Measurements from ENCODE around the gene BICRAL. TPM values are rescaled to one million over a fixed set of nuclear protein-coding genes. Genes with fewer than 3 reads are reported as not detected.

The BICRAL gene
- total and polyA plus RNA-seq, 2 experiments from 2014 or later = 2.5 to 5.4 TPM

DNA sequence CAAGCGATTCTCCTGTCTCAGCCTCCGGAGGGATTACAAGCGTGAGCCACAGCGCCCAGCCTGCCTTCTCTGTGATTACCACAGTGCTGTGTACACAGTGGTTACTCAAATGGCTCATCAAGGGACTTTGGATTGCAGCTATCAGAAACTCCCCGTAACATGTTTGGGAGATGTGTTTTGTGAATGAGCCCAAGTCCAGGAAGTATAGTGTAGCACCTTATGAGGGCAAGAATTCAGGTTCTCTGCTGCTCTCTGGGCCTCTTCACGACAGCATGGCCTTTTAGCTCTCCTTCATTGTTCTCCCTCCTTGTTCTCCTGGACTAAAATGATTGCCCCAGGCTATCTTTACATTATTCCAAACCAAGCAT, 63.5 kb downstream of the BICRAL start:
- Histone ChIP-seq H3K4me1 (ENCODE audit: insufficient read depth) (0 out of 2 replicates have a peak, but pooled peaks cover 4% of the 10 kb centered on the region), H4K20me1 (ENCODE audit: insufficient read depth) (no peaks in the 10 kb centered on the region)
- 92% methylated on average over 6 of the region's 6 CpGs for WGBS, 2 experiments (ENCODE audit: low coverage in 1 of 2, low lambda C conversion rate in 2 of 2, missing lambda C conversion rate in 2 of 2)

DNA sequence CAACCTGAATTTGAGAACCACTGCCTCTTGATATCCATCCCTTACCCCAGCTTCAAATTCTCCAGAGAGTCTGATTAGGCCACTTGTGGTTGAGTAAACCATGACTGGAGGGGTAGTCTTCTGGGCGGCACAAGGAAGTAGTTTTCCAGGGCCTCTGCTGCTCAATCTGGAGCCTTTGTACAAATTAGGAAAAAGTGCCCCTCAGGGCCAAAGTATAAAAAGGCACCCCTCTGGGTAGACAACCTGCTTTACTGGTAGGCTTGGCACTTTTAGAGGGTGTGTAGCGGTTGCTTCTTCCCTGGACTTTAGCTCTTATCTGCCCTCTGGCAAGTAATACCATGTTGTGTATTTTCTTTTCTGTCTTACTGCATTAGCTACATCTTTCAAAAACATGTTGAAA, 64.7 kb downstream of the BICRAL start:
- Histone ChIP-seq H3K9me2 (ENCODE audit: insufficient read depth) (no peaks in the 10 kb centered on the region), H4K20me1 (ENCODE audit: insufficient read depth) (no peaks in the 10 kb centered on the region), H3F3A (ENCODE audit: insufficient read depth) (no peaks in the 10 kb centered on the region), H3K79me2 (ENCODE audit: insufficient read depth) (no peaks in the 10 kb centered on the region), H3K4me1 (ENCODE audit: insufficient read depth) (0 out of 2 replicates have a peak, but pooled peaks cover 4% of the 10 kb centered on the region), H3K4me2 (ENCODE audit: unreplicated experiment) (no peak overlapping the region), H3K27ac (no peak overlapping the region), H3K27me3 (replicated peaks; ENCODE audit: insufficient read depth) (no peaks in the 10 kb centered on the region), H3K9me3 (ENCODE audit: low read depth) (no peaks in the 10 kb centered on the region), H3K9ac (no peak overlapping the region), H3K36me3 (ENCODE audit: low read depth) (no peaks in the 10 kb centered on the region), H2AFZ (no peak overlapping the region), H3K4me3 (no peak overlapping the region)
- in situ Hi-C loops (cut with MboI) = no loop called here
- 100% methylated on average over 2 of the region's 2 CpGs for WGBS, 2 experiments (ENCODE audit: low coverage in 1 of 2, low lambda C conversion rate in 2 of 2, missing lambda C conversion rate in 2 of 2)
- no peak for DNase-seq
- TF ChIP-seq EZH2phosphoT487 (IDR thresholded peaks at IDR 0.05; ENCODE audit: insufficient read depth, low read depth) = no peak
- TF ChIP-seq EZH2 (IDR thresholded peaks at IDR 0.05; ENCODE audit: insufficient read depth, poor library complexity, severe bottlenecking) = no peak

More for the DNA sequence above, 63.5 kb downstream of the BICRAL start:
- Histone ChIP-seq H3K9ac (no peak overlapping the region), H3K79me2 (ENCODE audit: insufficient read depth) (no peaks in the 10 kb centered on the region), H3K9me2 (ENCODE audit: insufficient read depth) (no peaks in the 10 kb centered on the region), H3K4me2 (ENCODE audit: unreplicated experiment) (no peak overlapping the region), H3K27me3 (replicated peaks; ENCODE audit: insufficient read depth) (no peaks in the 10 kb centered on the region), H2AFZ (no peak overlapping the region), H3K9me3 (ENCODE audit: low read depth) (no peaks in the 10 kb centered on the region), H3K27ac (no peak overlapping the region), H3F3A (ENCODE audit: insufficient read depth) (no peaks in the 10 kb centered on the region), H3K36me3 (ENCODE audit: low read depth) (no peaks in the 10 kb centered on the region), H3K4me3 (no peak overlapping the region)
- TF ChIP-seq EZH2phosphoT487 (IDR thresholded peaks at IDR 0.05; ENCODE audit: insufficient read depth, low read depth) (no peak), EZH2 (IDR thresholded peaks at IDR 0.05; ENCODE audit: insufficient read depth, poor library complexity, severe bottlenecking) (no peak)
- in situ Hi-C loops (cut with MboI) = no loop called here
- no peak for DNase-seq

DNA sequence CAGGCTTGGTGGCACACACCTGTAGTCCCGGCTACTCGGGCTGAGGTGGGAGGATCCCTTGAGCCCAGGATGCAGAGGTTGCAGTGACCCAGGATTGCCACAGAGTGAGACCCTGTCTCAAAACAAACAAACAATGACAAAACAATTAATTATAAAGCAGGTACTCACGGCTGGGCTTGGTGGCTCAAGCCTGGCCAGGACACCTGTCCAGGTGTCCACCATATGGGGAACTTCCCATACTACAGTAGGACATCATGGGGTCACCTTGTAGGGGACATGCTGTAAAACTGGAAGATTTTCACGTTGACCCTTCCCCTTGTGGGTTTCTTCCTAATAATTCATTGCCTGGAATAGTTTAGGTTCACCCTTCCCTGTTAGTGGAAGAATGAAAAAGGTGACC, 66.8 kb downstream of the BICRAL start:
- no peaks in the 10 kb centered on the region for H3F3A ChIP-seq (ENCODE audit: insufficient read depth)
- H3K27me3 ChIP-seq (replicated peaks; ENCODE audit: insufficient read depth) = no peaks in the 10 kb centered on the region
- 81 to 91% methylated on average over 4 of the region's 4 CpGs for WGBS, 2 experiments (ENCODE audit: low coverage in 1 of 2, low lambda C conversion rate in 2 of 2, missing lambda C conversion rate in 2 of 2)
- in situ Hi-C loops (cut with MboI) = no loop called here
- H3K4me2 ChIP-seq (ENCODE audit: unreplicated experiment) = no peak overlapping the region
- no peaks in the 10 kb centered on the region for H3K9me2 ChIP-seq (ENCODE audit: insufficient read depth)
- no peaks in the 10 kb centered on the region for H4K20me1 ChIP-seq (ENCODE audit: insufficient read depth)
- H3K4me3 ChIP-seq = no peak overlapping the region
- TF ChIP-seq EZH2phosphoT487 (IDR thresholded peaks at IDR 0.05; ENCODE audit: insufficient read depth, low read depth) (no peak), EZH2 (IDR thresholded peaks at IDR 0.05; ENCODE audit: insufficient read depth, poor library complexity, severe bottlenecking) (no peak)
- no peak for DNase-seq
- H3K79me2 ChIP-seq (ENCODE audit: insufficient read depth) = no peaks in the 10 kb centered on the region
- H3K27ac ChIP-seq = no peak overlapping the region
- no peak overlapping the region for H3K9ac ChIP-seq
- 0 out of 2 replicates have a peak, but pooled peaks cover 4% of the 10 kb centered on the region for H3K36me3 ChIP-seq (ENCODE audit: low read depth)
- H2AFZ ChIP-seq = no peak overlapping the region
- 0 out of 2 replicates have a peak, but pooled peaks cover 4% of the 10 kb centered on the region for H3K4me1 ChIP-seq (ENCODE audit: insufficient read depth)
- H3K9me3 ChIP-seq (ENCODE audit: low read depth) = no peaks in the 10 kb centered on the region

DNA sequence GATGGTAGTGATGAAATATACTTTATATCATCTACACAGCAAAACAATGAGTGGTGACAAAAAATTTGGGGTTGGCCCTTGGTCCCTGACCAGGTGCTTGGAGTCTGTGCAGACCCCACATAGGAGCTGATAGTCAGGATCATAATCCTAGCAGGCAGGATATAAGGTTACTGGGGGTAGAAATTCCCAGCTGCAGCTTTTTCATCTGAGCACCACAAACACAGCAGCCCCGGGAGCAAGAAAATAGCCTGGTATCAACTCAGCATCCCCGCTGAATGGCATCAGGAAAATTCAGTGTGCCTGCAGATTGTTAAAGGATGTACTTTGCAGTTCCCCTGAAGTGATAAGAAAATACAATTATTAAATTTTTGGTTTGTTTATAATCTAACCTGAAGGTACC, 69.7 kb downstream of the BICRAL start:
- TF ChIP-seq EZH2 (IDR thresholded peaks at IDR 0.05; ENCODE audit: insufficient read depth, poor library complexity, severe bottlenecking) = no peak
- no peak for TF ChIP-seq EZH2phosphoT487 (IDR thresholded peaks at IDR 0.05; ENCODE audit: insufficient read depth, low read depth)
- Histone ChIP-seq H3K27me3 (replicated peaks; ENCODE audit: insufficient read depth) (no peaks in the 10 kb centered on the region), H3K9me2 (ENCODE audit: insufficient read depth) (no peaks in the 10 kb centered on the region), H3K4me2 (ENCODE audit: unreplicated experiment) (no peak overlapping the region), H3K4me1 (ENCODE audit: insufficient read depth) (no peaks in the 10 kb centered on the region), H3K27ac (no peak overlapping the region), H3K36me3 (ENCODE audit: low read depth) (peaks cover 16% of the 10 kb centered on the region), H3F3A (ENCODE audit: insufficient read depth) (no peaks in the 10 kb centered on the region), H3K9ac (no peak overlapping the region), H3K79me2 (ENCODE audit: insufficient read depth) (no peaks in the 10 kb centered on the region), H3K9me3 (ENCODE audit: low read depth) (no peaks in the 10 kb centered on the region), H2AFZ (no peak overlapping the region), H4K20me1 (ENCODE audit: insufficient read depth) (no peaks in the 10 kb centered on the region), H3K4me3 (no peak overlapping the region)
- DNase-seq = no peak
- in situ Hi-C loops (cut with MboI) = no loop called here
- 96 to 97% methylated on average over 2 of the region's 2 CpGs for WGBS, 2 experiments (ENCODE audit: low coverage in 1 of 2, low lambda C conversion rate in 2 of 2, missing lambda C conversion rate in 2 of 2)

DNA sequence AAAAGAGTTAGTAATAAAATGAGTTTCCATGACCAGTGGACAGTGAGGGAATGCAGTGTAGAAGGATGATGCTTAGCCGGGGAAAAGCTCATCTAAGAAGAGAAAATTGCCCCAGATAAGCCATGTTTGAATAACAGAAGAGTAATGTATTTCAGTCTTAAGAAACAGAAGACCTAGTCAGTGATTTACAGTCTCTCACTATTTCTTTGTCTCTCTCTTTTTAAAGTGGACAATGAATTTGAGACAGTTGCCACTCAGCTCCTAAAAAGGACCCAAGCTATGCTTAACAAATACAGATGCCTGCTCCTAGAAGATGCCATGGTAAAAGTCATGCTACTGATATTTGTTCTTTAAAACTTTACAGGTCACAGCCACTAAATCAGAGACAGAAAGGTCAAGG, 78.2 kb downstream of the BICRAL start:
- Histone ChIP-seq H3K4me1 (ENCODE audit: insufficient read depth) (no peaks in the 10 kb centered on the region), H3K36me3 (ENCODE audit: low read depth) (peaks cover 17% of the 10 kb centered on the region), H3K9me3 (ENCODE audit: low read depth) (no peaks in the 10 kb centered on the region), H3F3A (ENCODE audit: insufficient read depth) (no peaks in the 10 kb centered on the region), H3K4me2 (ENCODE audit: unreplicated experiment) (no peak overlapping the region), H2AFZ (no peak overlapping the region), H3K27me3 (replicated peaks; ENCODE audit: insufficient read depth) (no peaks in the 10 kb centered on the region), H3K4me3 (no peak overlapping the region), H3K9me2 (ENCODE audit: insufficient read depth) (no peaks in the 10 kb centered on the region), H3K79me2 (ENCODE audit: insufficient read depth) (no peaks in the 10 kb centered on the region), H3K9ac (no peak overlapping the region), H3K27ac (no peak overlapping the region), H4K20me1 (ENCODE audit: insufficient read depth) (no peaks in the 10 kb centered on the region)
- in situ Hi-C loops (cut with MboI) = no loop called here
- no peak for DNase-seq
- no peak for TF ChIP-seq EZH2phosphoT487 (IDR thresholded peaks at IDR 0.05; ENCODE audit: insufficient read depth, low read depth)
- TF ChIP-seq EZH2 (IDR thresholded peaks at IDR 0.05; ENCODE audit: insufficient read depth, poor library complexity, severe bottlenecking) = no peak
- WGBS, 2 experiments (ENCODE audit: low coverage in 1 of 2, low lambda C conversion rate in 2 of 2, missing lambda C conversion rate in 2 of 2) = 93 to 94% methylated on average over 1 of the region's 1 CpG
